GM12874 (cell line): ENCODE measurements around the gene PEAK1.

ENCODE experiments used
- CTCF ChIP-seq: IDR thresholded peaks from 2 replicates; pipeline ENCODE4 v1.5.1; 2011; ENCODE audit warnings: low read depth, mild to moderate bottlenecking, control low read depth, low read length, moderate library complexity; ENCODE audit not compliant: insufficient read depth

PEAK1 gene

GRCh38 chr15:77087213-77087612 is 332.7 kb downstream of the PEAK1 start:
- no peak for TF ChIP-seq CTCF

- TF ChIP-seq CTCF = no peak
Observed at GRCh38 chr15:77085297-77085696, 334.6 kb downstream of the PEAK1 start.

GRCh38 chr15:77084436-77084835 is 335.5 kb downstream of the PEAK1 start:
- TF ChIP-seq CTCF = no peak

- no peak for TF ChIP-seq CTCF
Observed at GRCh38 chr15:77083381-77084160, 336.3 kb downstream of the PEAK1 start.

GRCh38 chr15:77081971-77082370 is 337.9 kb downstream of the PEAK1 start:
- TF ChIP-seq CTCF = no peak

GRCh38 chr15:77076323-77076915 is 343.5 kb downstream of the PEAK1 start:
- TF ChIP-seq CTCF = no peak

GRCh38 chr15:77075528-77075927 is 344.4 kb downstream of the PEAK1 start:
- TF ChIP-seq CTCF = no peak
